Measurements from ENCODE around the gene MUCL3. TPM values are rescaled to one million over a fixed set of nuclear protein-coding genes. Genes with fewer than 3 reads are reported as not detected.

The MUCL3 gene
- total and polyA plus RNA-seq, 9 donors, result 0.05 to 0.15 TPM; not detected in 7

DNA sequence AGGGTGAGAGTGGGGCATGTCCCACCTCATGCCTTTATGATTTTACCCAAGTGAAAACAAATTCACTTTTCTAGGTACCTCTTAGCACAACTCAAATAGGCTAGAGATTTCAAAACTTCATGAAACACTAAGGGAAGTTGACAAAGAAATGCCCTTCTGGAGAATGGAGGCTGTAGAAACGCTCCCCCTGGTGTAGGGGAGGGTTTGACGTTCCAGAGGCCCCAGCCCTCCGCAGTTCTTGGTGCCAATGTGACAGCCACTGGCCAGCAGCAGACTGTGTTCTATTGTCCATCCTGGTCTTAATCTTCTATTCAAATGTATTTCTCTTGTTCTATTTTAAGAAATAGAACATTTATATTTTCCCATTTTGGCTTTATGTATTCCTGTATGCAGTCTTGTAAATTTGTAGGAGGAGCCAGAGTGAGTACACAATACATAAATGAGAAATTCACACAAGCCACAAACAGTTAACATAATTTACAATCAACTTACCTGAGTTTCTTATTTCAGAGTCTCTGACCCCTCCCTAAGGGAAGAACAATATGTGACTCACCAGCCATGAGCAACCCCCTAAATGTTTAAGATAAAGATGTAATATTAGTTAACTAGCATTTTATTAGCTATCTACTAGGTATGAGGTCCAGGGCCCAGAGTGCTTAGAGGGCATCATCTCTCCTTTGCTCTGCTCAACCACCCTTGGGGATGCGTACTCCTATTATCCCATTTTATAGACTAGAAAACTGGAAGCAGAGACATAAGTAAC is 33.9 kb downstream of the MUCL3 start:
- WGBS (ENCODE audit: insufficient coverage), result 40% methylated on average over 1 of the region's 4 CpGs
- H3K4me1 ChIP-seq (ENCODE audit: control insufficient read depth, insufficient read depth, low read length), result no peaks in the 10 kb centered on the region
- no peak overlapping the region for H3K27ac ChIP-seq (ENCODE audit: low read length)
- no peaks in the 10 kb centered on the region for H3K9me3 ChIP-seq (replicated peaks; ENCODE audit: control insufficient read depth, low read depth, low read length)
- H3K27me3 ChIP-seq (ENCODE audit: control insufficient read depth, insufficient read depth, low read length), result peaks cover 3% of the 10 kb centered on the region
- H3K4me3 ChIP-seq (ENCODE audit: low read length), result no peak overlapping the region
- no peak for DNase-seq
- H3K36me3 ChIP-seq (ENCODE audit: control insufficient read depth, insufficient read depth, low read length), result no peaks in the 10 kb centered on the region

DNA sequence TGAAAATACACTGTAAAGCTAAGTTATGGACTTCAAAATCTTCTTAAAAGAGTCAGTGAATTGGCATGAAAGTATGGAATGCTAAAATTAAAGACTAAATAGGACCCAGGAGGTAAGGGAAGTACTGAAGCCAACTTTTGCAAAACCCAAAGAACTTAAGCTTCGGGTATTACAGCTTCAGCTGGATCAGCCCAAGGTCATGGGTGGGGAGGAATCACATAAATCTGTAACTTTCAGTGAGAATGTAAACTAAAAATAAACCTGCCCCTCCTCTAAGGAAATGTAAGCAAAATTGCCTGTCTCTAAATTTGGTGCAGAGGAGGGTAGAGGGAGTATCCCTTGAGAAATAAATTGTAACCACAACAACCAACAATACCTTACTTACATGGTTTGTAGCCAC is 38.4 kb downstream of the MUCL3 start:
- Histone ChIP-seq H3K4me1 (ENCODE audit: control insufficient read depth, insufficient read depth, low read length) (peaks cover 11% of the 10 kb centered on the region), H3K4me3 (ENCODE audit: low read length) (no peak overlapping the region), H3K27me3 (ENCODE audit: control insufficient read depth, insufficient read depth, low read length) (no peaks in the 10 kb centered on the region), H3K27ac (ENCODE audit: low read length) (no peak overlapping the region), H3K36me3 (ENCODE audit: control insufficient read depth, insufficient read depth, low read length) (no peaks in the 10 kb centered on the region), H3K9me3 (replicated peaks; ENCODE audit: control insufficient read depth, low read depth, low read length) (no peaks in the 10 kb centered on the region)
- no CpG with 5 or more reads among the region's 1 CpG for WGBS (ENCODE audit: insufficient coverage)
- DNase-seq, result peak; percentile 50

DNA sequence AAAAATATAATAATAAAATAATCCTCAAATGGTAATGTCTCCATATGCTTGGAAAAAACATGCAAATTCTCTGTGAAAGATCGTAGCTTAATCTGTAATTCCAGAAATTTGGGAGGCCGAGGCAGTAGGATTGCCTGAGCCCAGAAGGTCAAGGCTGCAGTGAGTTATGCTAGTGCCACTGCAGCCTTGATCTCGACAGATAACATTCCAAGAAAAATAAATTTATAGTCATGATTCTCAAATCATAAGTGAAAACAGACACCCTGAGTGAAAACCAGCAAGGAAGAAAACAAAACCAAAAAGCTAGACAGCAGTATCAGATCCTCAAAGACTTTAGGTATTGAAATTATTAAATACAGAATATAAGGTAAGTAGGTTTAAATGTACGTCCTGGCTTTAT is 38.9 kb downstream of the MUCL3 start:
- WGBS (ENCODE audit: insufficient coverage), result 57% methylated on average over 2 of the region's 4 CpGs
- no peaks in the 10 kb centered on the region for H3K36me3 ChIP-seq (ENCODE audit: control insufficient read depth, insufficient read depth, low read length)
- no peaks in the 10 kb centered on the region for H3K9me3 ChIP-seq (replicated peaks; ENCODE audit: control insufficient read depth, low read depth, low read length)
- no peaks in the 10 kb centered on the region for H3K27me3 ChIP-seq (ENCODE audit: control insufficient read depth, insufficient read depth, low read length)
- H3K4me1 ChIP-seq (ENCODE audit: control insufficient read depth, insufficient read depth, low read length), result peaks cover 11% of the 10 kb centered on the region
- no peak overlapping the region for H3K4me3 ChIP-seq (ENCODE audit: low read length)
- H3K27ac ChIP-seq (ENCODE audit: low read length), result no peak overlapping the region
- DNase-seq, result no peak

DNA sequence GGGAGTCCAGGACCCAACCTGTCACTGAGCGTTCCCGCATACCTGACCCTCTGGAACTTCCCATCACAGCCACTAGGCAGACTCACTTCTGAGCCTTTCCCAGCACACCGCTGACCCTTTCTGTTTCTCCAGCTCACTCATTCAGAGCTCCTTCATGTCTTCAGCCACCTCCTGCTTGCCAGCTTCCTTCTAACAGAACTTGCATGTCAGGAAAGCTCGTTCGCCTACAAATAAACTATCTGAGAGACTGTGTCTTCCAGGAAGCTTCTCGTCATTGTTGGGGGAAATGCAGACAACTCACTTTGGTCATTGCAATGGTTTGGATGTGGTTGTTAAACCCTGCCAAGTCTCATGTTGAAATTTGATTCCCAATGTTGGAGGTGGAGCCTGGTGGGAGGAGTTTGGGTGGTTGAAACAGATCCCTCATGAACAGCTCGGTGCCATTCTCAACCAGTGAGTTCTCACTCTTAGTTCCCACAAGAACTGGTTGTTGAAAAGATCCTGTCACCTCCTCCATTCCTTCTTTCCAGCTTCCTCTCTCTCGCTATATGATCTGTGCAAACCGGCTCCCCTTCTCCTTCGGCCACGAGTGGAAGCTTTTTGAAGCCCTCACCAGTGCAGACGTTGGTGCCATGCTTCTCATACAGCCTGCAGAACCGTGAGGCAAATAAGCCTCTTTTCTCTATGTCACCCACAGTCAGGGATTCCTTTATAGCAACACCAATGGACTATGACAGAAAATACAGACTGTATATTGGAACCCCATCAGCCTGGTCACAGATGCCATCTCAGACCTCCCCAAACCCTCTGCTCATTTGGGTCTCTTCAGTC is 41.4 kb downstream of the MUCL3 start:
- H3K36me3 ChIP-seq (ENCODE audit: control insufficient read depth, insufficient read depth, low read length), result no peaks in the 10 kb centered on the region
- no peaks in the 10 kb centered on the region for H3K9me3 ChIP-seq (replicated peaks; ENCODE audit: control insufficient read depth, low read depth, low read length)
- peak; percentile 66 for DNase-seq
- no peaks in the 10 kb centered on the region for H3K27me3 ChIP-seq (ENCODE audit: control insufficient read depth, insufficient read depth, low read length)
- H3K27ac ChIP-seq (ENCODE audit: low read length), result no peak overlapping the region
- no peak overlapping the region for H3K4me3 ChIP-seq (ENCODE audit: low read length)
- WGBS (ENCODE audit: insufficient coverage), result 26% methylated on average over 9 of the region's 13 CpGs
- peaks cover 11% of the 10 kb centered on the region for H3K4me1 ChIP-seq (ENCODE audit: control insufficient read depth, insufficient read depth, low read length)

DNA sequence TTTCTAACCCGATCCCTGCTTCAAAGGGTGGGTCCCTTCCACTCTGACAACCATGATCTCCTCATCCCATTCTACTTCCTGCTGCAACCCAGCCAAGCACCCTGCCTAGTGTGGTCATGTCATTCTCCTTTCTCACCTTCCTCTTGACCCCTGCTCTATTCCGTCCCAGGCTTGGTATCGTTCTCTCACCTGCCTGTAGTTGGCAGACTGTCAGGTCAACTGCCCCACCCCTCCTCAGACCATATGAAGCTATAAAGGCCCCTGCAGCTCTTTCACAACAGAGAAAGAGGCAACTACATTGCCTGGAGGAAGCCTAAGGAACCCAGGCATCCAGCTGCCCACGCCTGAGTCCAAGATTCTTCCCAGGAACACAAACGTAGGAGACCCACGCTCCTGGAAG is 42.7 kb downstream of the MUCL3 start, which contains the start of gene MUC21:
MUC21 (plus strand) TSS at position 280 of the 400 bp plus-strand sequence. CDS start 241 bp downstream, outside the sequence.
- no peak within 1 kb of the TSS for H3K4me3 ChIP-seq (ENCODE audit: low read length)
- no peak within 1 kb of the TSS for H3K27ac ChIP-seq (ENCODE audit: low read length)
- 75% methylated on average over 6 of the region's 6 CpGs for WGBS (ENCODE audit: insufficient coverage)
- DNase-seq, result no peak
- peaks cover 11% of the 10 kb centered on the region for H3K4me1 ChIP-seq (ENCODE audit: control insufficient read depth, insufficient read depth, low read length)
- H3K9me3 ChIP-seq (replicated peaks; ENCODE audit: control insufficient read depth, low read depth, low read length), result no peaks in the 10 kb centered on the region
- H3K36me3 ChIP-seq (ENCODE audit: control insufficient read depth, insufficient read depth, low read length), result no peaks in the 10 kb centered on the region
- H3K27me3 ChIP-seq (ENCODE audit: control insufficient read depth, insufficient read depth, low read length), result no peaks in the 10 kb centered on the region

DNA sequence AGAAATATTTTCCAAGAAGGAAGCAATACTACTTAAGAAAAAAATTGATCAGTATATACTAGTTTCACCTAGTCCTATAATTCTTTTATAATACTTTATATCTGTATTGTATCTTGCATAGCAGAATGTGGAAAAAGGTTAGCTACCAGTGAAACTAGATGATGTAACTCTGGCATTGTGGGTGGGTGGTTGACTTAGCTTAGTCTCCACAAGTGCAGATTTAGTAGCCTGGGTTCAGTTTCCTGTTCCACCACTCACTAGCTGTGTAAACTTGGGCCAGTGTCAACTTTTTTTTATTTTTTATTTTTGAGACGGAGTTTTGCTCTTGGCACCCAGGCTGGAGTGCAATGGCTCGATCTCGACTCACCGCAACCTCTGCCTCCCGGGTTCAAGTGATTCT is 44.7 kb downstream of the MUCL3 start:
- 80% methylated on average over 1 of the region's 5 CpGs for WGBS (ENCODE audit: insufficient coverage)
- H3K27me3 ChIP-seq (ENCODE audit: control insufficient read depth, insufficient read depth, low read length), result no peaks in the 10 kb centered on the region
- no peaks in the 10 kb centered on the region for H3K9me3 ChIP-seq (replicated peaks; ENCODE audit: control insufficient read depth, low read depth, low read length)

DNA sequence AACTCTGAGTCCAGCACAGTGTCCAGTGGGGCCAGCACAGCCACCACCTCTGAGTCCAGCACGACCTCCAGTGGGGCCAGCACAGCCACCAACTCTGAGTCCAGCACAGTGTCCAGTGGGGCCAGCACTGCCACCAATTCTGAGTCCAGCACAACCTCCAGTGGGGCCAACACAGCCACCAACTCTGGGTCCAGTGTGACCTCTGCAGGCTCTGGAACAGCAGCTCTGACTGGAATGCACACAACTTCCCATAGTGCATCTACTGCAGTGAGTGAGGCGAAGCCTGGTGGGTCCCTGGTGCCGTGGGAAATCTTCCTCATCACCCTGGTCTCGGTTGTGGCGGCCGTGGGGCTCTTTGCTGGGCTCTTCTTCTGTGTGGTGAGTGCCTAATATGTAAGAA is 46.5 kb downstream of the MUCL3 start:
- no peak overlapping the region for H3K27ac ChIP-seq (ENCODE audit: low read length)
- WGBS (ENCODE audit: insufficient coverage), result 75% methylated on average over 6 of the region's 6 CpGs

More for the DNA sequence above, 44.7 kb downstream of the MUCL3 start:
- Histone ChIP-seq H3K27ac (ENCODE audit: low read length) (no peak overlapping the region), H3K4me3 (ENCODE audit: low read length) (no peak overlapping the region), H3K4me1 (ENCODE audit: control insufficient read depth, insufficient read depth, low read length) (peaks cover 11% of the 10 kb centered on the region), H3K36me3 (ENCODE audit: control insufficient read depth, insufficient read depth, low read length) (no peaks in the 10 kb centered on the region)
- DNase-seq, result no peak

DNA sequence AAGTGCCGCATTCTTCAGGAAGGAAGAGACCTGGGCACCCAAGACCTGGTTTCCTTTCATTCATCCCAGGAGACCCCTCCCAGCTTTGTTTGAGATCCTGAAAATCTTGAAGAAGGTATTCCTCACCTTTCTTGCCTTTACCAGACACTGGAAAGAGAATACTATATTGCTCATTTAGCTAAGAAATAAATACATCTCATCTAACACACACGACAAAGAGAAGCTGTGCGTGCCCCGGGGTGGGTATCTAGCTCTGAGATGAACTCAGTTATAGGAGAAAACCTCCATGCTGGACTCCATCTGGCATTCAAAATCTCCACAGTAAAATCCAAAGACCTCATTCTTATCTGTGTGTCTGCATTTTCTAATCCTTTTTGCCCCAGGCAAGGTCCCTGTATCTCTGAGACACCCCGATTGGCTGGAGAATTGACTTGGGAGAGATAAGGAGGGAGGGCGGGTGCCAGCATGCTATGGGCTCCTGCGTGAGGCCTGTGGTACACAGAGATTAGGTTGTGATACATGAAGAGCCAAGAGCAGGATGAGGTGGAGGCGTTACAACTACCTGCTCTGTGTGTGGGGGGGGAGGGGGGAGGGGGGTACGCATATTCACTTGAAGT is 47.5 kb downstream of the MUCL3 start:
- Histone ChIP-seq H3K27me3 (ENCODE audit: control insufficient read depth, insufficient read depth, low read length) (no peaks in the 10 kb centered on the region), H3K36me3 (ENCODE audit: control insufficient read depth, insufficient read depth, low read length) (no peaks in the 10 kb centered on the region), H3K4me1 (ENCODE audit: control insufficient read depth, insufficient read depth, low read length) (no peaks in the 10 kb centered on the region), H3K9me3 (replicated peaks; ENCODE audit: control insufficient read depth, low read depth, low read length) (no peaks in the 10 kb centered on the region), H3K4me3 (ENCODE audit: low read length) (no peak overlapping the region), H3K27ac (ENCODE audit: low read length) (no peak overlapping the region)
- WGBS (ENCODE audit: insufficient coverage), result 93% methylated on average over 5 of the region's 9 CpGs
- DNase-seq, result no peak

More for the DNA sequence above, 46.5 kb downstream of the MUCL3 start:
- Histone ChIP-seq H3K36me3 (ENCODE audit: control insufficient read depth, insufficient read depth, low read length) (no peaks in the 10 kb centered on the region), H3K9me3 (replicated peaks; ENCODE audit: control insufficient read depth, low read depth, low read length) (no peaks in the 10 kb centered on the region), H3K4me3 (ENCODE audit: low read length) (no peak overlapping the region), H3K27me3 (ENCODE audit: control insufficient read depth, insufficient read depth, low read length) (no peaks in the 10 kb centered on the region), H3K4me1 (ENCODE audit: control insufficient read depth, insufficient read depth, low read length) (peaks cover 5% of the 10 kb centered on the region)
- DNase-seq, result no peak

DNA sequence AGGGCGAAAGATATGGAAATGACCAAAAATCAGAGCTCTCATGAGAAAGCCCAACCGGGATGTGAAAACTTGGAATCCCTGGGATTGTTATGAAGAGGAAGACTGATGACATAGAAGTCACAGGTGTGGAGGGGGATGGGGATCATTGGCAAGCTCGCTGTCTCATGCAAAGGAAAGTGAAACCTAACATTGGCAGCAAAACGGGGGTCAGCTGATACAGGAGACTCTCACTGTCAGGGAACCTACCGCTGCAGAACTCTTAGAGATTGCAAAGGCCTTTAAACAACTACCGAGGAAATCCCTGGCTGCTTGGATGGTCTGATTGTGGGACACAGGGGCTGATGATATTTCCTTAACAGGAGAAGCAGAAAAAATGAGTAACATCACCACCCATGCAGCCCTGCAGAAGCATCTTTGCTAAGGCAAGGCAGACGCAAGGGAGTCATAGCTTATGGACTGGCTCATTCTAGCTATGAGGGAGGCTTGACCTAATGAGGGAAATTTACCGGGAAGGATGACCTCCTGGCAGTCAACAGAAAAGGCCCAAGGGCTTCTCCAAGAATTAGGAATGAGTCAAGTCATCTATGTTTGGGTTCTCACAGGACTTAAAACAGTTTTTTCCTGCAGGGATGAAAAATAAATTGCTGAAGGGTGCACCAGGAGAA is 49.8 kb downstream of the MUCL3 start:
- Histone ChIP-seq H3K36me3 (ENCODE audit: control insufficient read depth, insufficient read depth, low read length) (no peaks in the 10 kb centered on the region), H3K4me3 (ENCODE audit: low read length) (no peak overlapping the region), H3K4me1 (ENCODE audit: control insufficient read depth, insufficient read depth, low read length) (no peaks in the 10 kb centered on the region), H3K27ac (ENCODE audit: low read length) (no peak overlapping the region), H3K27me3 (ENCODE audit: control insufficient read depth, insufficient read depth, low read length) (no peaks in the 10 kb centered on the region), H3K9me3 (replicated peaks; ENCODE audit: control insufficient read depth, low read depth, low read length) (no peaks in the 10 kb centered on the region)
- peak; percentile 31 for DNase-seq
- 49% methylated on average over 8 of the region's 8 CpGs for WGBS (ENCODE audit: insufficient coverage)
